ENCODE results near the gene TSKU. TPM values are rescaled to one million over a fixed set of nuclear protein-coding genes. Genes with fewer than 3 reads are reported as not detected.

Gene TSKU
- total RNA-seq, 4 donors from 2014 or later: 10.2 to 23.9 (median 15.8) TPM

- DNase-seq (no peak), ATAC-seq (no peak)
- TF ChIP-seq POLR2A (IDR thresholded peaks at IDR 0.05) (no peak), CTCF (IDR thresholded peaks at IDR 0.05 in 4 of 5, conservative IDR thresholded peaks at IDR 0.05 in 1 of 5) (no peak)
- Histone ChIP-seq H3K27me3 (peaks cover 0 to 3% (median 2%) of the 10 kb centered on the region in 3 donors), H3K27ac (no peak overlapping the region), H3K36me3 (no peaks in the 10 kb centered on the region), H3K9me3 (no peaks in the 10 kb centered on the region), H3K4me3 (no peak overlapping the region), H3K4me1 (no peaks in the 10 kb centered on the region)
- in situ Hi-C loops (cut with MboI; ENCODE audit: low sequenced_read_pairs in 4 of 4) (no loop called here), intact Hi-C loops (cut with DNase I; ENCODE audit: low total_unique reads) (no loop called here)
These were observed 61.9 kb downstream of the TSKU start for GRCh38 chr11:76845069-76845468.

- TF ChIP-seq CTCF (IDR thresholded peaks at IDR 0.05 in 4 of 5, conservative IDR thresholded peaks at IDR 0.05 in 1 of 5): no peak
- TF ChIP-seq POLR2A (IDR thresholded peaks at IDR 0.05): no peak
- intact Hi-C loops (cut with DNase I; ENCODE audit: low total_unique reads): no loop called here
- H3K4me1 ChIP-seq: no peaks in the 10 kb centered on the region
- in situ Hi-C loops (cut with MboI; ENCODE audit: low sequenced_read_pairs in 4 of 4): no loop called here
- peaks cover 0 to 3% (median 0%) of the 10 kb centered on the region in 3 donors for H3K27me3 ChIP-seq
- no peak overlapping the region for H3K4me3 ChIP-seq
- no peaks in the 10 kb centered on the region for H3K9me3 ChIP-seq
- H3K36me3 ChIP-seq: no peaks in the 10 kb centered on the region
- no peak overlapping the region for H3K27ac ChIP-seq
- DNase-seq (no peak), ATAC-seq (no peak)
These were observed 63.3 kb downstream of the TSKU start for GRCh38 chr11:76846441-76846840.

Other genes starting within 250 kb of the TSKU start
- 10 to 100 TPM; 14.5 to 35.5 (median 23.4) TPM for gene LRRC32, start 112.6 kb upstream of the TSKU start, total RNA-seq
- 1 to 10 TPM; 1.1 to 3.4 (median 2.6) TPM for gene ACER3, start 77.6 kb downstream of the TSKU start, total RNA-seq